GM18870 (cell line): Measurements from ENCODE around the gene ZNF74.

Experiments used
- ATAC-seq: cut with Tn5 transposase; IDR thresholded peaks from one replicate; pipeline ENCODE4 v1.9.1; 2021; ENCODE audit warnings: moderate library complexity; ENCODE audit not compliant: unreplicated experiment

The ZNF74 gene

GRCh38 chr22:20418211-20418788, 24.3 kb downstream of the ZNF74 start:
- no peak for ATAC-seq

GRCh38 chr22:20419664-20419951, 25.7 kb downstream of the ZNF74 start:
- ATAC-seq, result no peak

- no peak for ATAC-seq
Observed at GRCh38 chr22:20420157-20420842, 26.3 kb downstream of the ZNF74 start.

DNA sequence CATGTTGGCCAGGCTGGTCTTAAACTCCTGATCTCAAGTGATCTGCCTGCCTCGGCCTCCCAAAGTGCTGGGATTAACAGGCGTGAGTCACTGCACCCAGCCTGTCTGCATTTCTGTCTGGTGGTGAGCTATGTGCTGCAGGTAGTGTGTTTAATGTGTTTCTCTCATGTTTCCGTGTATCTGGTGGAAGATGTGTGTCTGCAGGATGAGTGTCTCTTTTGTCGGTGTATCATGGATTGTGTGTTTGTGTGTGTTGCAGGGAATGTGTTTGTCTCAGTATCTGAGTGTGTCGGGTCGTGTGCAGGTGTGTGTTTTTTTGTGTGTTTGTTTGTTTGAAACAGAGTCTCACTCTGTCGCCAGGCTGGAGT, 27.5 kb downstream of the ZNF74 start:
- ATAC-seq, result no peak

DNA sequence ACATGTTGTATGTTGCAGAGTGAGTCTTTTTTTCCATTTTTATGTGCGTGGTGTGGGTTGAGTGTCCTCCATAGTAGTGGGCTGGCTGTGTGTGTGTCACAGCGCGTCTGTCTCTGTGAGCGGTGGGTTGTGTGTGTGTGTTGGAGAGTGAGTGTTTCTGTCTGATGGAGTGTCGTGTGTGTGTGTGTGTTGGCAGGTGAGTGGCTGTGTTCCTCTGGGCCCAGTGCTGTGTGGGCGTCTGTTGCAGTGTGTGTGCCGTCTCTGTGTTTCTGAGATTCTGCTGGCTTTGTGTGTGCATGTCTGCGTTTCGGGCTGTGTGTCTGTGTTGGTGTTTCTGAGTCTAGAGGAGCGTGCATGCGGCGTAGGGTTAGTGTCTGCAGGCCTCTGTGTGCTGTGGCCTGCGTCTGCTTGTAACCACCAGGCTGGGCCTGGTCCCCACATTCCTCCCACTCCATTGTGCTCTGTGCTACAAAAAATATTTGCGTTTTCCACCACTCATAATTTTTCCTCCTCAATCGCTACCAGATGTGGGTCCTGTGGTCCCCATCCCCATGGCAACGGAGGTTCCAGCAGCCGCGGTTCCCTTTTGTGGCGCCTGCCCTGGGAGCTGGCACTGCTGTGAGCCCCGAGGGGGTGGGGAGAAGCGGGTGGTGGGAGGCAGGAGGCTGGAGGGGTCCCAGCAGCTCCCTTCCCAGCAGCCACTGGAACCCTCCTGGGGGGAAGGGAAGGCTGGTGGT, 28.5 kb downstream of the ZNF74 start:
- no peak for ATAC-seq

GRCh38 chr22:20423008-20423905, 29.3 kb downstream of the ZNF74 start:
- no peak for ATAC-seq

GRCh38 chr22:20423906-20424551, 30.1 kb downstream of the ZNF74 start:
- ATAC-seq, result no peak

DNA sequence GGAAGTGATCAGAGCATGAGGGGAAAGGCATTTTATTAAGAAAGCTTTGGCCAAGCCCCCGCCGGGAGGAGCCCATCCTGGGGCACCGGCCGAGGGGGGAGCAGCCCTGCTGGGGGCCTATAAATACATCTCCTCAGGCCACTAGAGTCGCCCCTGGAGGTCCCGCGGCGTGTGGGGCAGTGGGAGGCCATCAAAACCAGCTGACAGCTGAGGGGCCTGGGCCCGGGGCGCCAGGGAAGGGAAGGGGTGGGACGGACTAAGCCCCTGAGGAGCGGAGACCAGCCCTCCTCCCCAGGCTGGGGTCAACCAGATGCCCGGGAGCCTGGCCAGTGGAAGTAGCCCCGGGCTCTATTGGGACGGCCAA, 30.6 kb downstream of the ZNF74 start:
- ATAC-seq, result no peak

GRCh38 chr22:20424932-20425565, 31.1 kb downstream of the ZNF74 start:
- ATAC-seq, result no peak

DNA sequence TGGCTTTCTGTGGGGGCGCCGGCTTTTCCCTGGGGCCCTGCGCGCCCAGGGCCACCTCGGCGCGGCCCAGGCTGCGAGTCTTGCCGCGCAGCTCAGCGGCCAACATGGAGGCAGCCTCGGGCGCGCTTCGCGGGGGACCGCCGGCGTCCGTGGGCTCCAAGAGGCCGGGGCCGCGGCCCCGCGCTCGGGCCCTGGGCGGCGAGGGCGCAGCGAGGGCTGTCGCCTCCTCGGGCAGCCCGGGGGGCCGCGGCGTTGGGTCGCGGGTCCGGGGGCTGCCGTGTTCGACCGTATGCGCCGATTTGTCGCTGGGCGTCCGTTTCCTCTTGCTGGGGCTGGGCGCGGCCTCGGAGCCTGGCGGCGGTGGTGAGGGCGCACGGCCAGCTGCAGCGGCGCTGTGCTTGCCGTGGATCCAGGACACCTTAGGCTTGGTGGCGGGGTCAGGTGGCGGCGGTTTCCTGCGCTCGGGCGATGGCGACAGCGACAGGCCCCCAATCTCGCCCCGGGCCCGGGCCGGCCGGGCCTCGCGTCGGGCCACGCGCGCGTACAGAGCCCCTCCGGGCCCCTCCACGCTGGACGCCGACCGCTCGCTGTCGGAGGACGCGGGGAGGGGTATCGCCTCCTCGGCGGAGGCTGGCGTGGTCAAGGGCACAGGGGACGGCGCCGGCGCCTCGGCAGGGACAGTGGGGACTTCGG, 31.8 kb downstream of the ZNF74 start:
- no peak for ATAC-seq

- ATAC-seq, result no peak
Observed at GRCh38 chr22:20426259-20426615, 32.3 kb downstream of the ZNF74 start.

DNA sequence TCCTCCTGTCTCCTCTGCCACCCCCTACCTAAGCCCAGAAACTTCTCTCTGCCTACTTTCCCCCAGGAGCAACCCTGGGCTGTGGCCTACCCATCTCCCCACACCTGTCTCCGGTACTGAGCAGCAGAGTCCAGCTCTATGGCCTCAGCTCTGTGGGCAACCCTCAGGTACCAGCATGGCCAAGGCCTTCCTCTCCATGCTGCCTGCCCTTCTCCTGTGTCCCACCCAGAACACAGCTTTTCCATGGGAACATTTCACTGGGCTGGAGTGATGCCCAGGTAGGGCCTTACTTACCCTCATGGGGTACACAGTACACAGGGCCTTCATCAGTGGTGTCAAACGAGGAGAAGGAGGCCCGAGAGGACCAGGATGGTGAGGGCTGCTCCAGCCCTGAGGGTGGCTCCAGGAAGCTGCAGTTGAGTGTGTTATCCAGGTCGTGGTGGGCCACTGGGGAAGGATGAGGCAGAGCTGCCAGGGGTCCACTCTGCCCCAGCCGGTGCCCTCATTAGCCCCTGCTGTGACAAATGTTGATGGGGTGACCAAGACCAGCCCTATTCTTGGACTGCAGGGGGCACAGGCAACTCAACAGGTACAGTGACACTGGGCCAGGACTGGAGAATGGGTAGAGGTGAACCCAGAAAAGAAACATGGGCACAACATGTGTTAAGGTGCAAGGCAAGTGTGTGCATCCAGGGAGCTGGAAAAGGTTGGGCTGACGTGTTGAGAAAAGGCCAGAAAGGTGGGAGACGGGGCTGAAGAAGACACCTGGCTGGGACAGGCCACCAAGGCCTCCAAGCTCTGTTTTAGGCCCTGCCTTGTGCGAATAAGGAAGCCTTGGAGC, 33.4 kb downstream of the ZNF74 start:
- no peak for ATAC-seq

DNA sequence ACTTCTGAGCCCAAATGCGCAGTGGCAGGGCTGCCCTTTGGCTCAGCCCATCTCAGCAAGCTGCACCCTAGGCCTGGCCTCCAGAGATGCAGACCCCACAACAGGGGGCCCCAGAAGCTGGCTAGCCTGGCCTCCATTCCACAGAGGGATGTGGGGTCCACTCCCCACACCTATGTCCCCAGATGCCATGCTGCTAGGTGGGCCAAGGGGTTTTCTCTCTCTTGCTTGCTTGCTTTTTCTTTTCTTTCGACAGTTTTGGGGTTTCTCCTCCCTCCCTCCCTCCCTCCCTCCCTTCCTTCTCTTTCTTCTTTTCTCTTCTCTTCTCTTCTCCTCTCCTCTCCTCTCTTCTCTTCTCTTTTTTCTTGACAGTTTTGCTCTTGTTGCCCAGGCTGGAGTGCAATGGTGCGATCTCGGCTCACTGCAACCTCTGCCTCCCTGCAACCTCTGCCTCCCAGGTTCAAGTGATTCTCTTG, 34.0 kb downstream of the ZNF74 start:
- ATAC-seq, result no peak

- no peak for ATAC-seq
Observed at GRCh38 chr22:20428496-20429253, 34.7 kb downstream of the ZNF74 start.

DNA sequence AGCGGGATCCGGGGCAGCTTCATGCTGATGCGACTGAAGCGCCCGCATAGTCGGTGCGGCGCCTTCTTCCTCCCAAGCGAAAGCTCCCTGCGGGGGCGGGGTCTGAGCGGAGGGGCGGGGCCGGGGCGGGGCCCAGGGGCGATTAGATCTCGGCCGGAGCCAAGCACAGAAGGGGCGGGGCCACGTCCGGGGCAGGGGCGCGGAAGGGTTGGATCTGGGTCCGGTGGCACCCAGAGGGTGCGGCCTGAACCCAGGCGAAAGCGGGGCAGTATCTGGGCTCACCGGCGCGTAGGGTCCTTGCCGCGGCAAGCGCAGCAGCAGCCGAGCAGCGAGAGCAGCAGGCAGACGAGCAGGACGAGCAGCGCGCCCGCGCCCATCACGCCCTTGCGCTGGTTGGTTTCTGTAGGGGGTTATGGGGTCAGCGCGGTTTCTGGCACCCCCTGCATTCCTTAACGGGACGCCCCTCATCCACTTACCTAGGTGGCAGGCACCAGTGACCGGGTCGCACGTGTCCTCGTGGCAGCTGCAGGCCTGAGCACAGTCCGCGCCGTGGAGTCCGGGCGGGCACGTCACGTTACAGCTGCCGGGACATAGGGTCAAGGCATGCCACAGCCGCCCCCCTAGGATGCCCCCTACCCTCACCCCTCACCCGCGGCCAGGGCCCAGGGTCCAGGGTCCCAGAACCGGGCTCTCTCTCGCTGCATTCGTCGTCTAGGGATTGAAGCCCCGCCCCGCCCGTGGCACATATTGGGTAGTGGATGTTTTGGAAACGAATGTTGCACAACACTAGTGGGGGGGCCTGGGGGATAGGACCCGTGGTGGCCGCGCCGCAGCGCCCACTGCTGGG, 35.5 kb downstream of the ZNF74 start:
- ATAC-seq, result no peak

GRCh38 chr22:20430101-20430719, 36.3 kb downstream of the ZNF74 start:
- ATAC-seq, result no peak
